C1 segment of cervical spinal cord (tissue), 14 donors: ENCODE measurements around the gene SERPIND1.
"Not testable (repeated sequence)": the region's sequence is repeated elsewhere in the genome, so short reads cannot be mapped to it uniquely, and the experiment has no call there.

ENCODE experiments used
- DNase-seq, 14 donors: peaks; one replicate each; lab custom pipeline; 2025; lab: John Stamatoyannopoulos, UW

SERPIND1 gene

GRCh38 chr22:20811971-20812660, 38.2 kb downstream of the SERPIND1 start:
- no peak for DNase-seq

DNA sequence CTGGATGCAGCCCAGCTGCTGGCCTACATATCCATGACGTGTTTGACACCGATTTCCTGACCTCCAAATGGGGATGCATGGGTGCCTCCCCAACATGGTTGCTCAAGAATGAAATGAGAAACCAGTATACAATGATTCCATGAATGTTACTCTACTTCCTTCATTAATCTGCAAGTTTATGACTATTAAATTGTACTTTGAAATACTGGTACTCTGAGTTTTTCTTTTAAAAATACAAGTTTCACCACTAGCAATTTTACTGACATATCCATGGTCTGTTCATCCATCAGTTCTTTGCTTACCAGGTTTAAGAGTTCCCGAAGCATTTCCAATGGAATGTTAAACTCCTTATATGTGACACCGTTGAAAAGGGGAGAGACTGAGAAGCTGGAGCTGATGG, 39.1 kb downstream of the SERPIND1 start:
- no peak for DNase-seq

DNA sequence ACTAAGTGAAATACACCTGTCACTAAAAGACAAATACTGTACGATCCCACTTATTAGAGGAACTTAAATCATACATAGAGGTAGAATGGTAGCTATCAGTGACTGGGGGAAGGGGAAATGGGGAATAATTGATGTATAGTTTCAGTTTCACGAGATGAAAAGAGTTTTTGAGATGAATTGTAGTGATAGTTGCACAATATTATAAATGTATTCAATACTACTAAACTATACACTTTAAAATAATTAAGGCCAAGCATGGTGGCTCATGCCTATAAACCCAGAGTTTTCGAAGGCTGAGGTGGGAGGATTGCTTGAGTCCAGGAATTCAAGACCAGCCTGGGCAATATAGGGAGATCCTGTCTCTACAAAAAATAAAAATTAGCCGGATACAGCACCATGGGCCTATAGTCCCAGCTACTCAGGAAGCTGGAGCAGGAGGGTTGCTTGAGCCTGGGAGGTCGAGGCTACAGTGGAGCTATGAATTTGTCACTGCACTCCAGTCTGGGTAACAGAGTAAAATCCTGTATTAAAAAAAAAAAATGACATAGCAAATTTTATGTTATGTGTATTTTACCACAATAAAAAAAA, 40.4 kb downstream of the SERPIND1 start:
- DNase-seq: no peak

DNA sequence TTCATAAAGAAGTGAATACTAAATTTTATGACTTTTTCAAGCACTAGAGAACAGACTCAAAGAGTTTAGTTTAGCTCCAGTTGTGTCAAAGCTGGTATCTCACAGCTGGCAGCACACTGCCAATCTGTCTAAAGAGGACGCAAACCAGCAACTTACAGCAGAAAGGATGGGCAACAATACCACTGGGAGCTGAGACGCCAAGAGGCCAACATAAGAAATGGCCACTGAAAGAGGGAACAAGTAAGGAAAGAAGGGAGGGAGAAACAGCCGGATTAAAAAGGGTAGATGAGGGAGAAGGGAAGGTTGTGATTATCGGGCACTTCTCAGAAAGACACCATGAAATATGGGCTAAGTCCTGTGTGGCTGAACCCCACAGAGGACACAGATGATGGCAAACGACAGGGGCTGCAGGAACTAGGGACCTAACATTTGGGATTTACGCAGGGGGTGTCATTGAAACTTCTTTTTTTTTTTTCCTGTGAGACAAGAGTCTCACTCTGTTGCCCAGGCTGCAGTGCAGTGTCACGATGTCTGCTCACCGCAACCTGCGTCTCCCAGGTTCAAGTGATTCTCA, 41.7 kb downstream of the SERPIND1 start:
- no peak for DNase-seq

DNA sequence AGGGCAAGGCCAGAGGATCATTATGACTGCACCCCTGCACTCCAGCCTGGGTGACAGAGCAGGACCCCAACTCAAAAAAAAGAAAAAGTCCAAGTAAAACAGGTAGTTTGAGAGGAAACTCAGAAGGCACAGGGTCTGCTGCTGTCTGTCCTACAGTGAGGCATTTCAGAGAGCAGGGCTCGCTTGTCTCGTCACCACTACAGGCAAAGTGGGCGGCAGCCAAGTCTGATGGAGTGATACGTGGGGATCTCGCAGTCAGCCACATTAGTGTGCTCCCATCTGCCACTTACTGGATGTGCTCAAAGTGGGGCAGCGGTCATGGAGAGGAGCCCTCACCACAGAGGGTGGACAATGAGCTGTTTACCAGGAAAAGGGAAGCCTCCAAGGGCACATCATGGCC, 42.6 kb downstream of the SERPIND1 start:
- no peak for DNase-seq

DNA sequence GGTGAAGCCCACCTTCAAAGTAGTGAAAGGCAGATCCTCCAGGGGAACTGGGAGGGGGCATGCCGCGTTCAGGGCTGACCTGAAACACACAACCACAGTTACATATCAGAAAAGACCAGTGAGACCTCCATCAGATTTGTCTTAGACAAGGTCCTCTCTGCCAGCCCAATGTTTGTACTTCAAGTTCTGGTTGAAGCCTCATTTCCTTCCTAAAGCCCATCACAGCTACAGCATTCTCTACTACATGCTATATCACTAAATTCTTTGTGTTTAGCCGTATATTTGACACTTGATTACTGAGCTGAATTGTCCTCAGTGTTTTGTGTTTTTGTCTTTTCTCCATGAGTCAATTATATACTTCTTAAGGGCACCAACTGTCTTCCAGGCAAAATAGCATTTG, 44.6 kb downstream of the SERPIND1 start:
- no peak for DNase-seq

GRCh38 chr22:20819471-20819870, 45.6 kb downstream of the SERPIND1 start:
- no peak for DNase-seq

- not testable (repeated sequence) for DNase-seq
Measured at GRCh38 chr22:20821717-20822239, 47.9 kb downstream of the SERPIND1 start.

GRCh38 chr22:20822240-20822639, 48.3 kb downstream of the SERPIND1 start:
- DNase-seq: no peak

DNA sequence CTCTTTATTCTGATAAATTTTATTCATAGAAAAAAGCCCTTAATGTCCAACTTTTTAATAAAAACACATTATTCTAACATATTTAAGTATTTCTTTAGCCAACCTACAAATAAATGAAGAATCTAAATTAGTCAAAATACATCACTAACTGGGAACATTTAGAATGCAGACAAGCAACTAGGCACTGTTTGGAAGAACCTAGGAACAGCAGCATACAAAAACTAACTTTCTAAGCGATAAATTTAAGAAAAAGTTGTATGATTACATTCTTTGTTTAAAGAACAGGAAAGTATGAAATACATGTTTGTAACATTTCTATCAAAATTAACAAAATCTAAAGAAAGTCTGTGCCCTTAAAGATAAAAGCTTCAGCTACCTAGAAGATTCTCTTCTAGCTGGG, 49.4 kb downstream of the SERPIND1 start:
- no peak for DNase-seq

- DNase-seq: not testable (repeated sequence)
Measured at GRCh38 chr22:20825216-20825615, 51.3 kb downstream of the SERPIND1 start.

- no peak for DNase-seq
Measured at GRCh38 chr22:20825624-20826023, 51.7 kb downstream of the SERPIND1 start.

GRCh38 chr22:20826373-20827152, 52.6 kb downstream of the SERPIND1 start:
- DNase-seq: not testable (repeated sequence)

- DNase-seq: no peak
Measured at GRCh38 chr22:20829491-20830134, 55.7 kb downstream of the SERPIND1 start.

DNA sequence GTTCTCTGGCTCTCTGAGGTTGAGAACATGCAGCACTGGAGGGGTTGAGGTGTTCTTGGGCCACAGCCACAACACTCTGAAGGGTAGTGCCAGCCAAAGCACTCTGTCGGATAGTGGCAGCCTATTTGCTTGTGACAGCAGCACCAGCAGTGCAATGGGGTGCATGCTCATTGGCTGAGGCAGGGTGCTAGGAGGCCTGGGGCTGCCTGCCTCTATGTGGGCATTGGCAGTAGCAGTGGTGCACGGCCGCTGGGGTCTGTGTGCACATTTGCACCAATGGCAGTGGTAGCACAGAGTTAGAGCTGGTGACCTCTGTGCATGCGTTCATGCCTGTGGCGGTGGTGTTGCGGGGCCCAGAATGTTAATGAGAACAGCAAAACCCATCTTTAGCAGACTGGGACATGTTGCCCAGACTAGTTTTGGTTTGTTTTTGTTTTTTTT, 59.3 kb downstream of the SERPIND1 start:
- DNase-seq: no peak

GRCh38 chr22:20834206-20834605, 60.3 kb downstream of the SERPIND1 start:
- no peak for DNase-seq

- no peak for DNase-seq
Measured at GRCh38 chr22:20834725-20835124, 60.8 kb downstream of the SERPIND1 start.
